HEK293 (cell line): ENCODE results near the gene ORAI2.

Source experiments
- CTCF ChIA-PET: fragments of 350-600 bp; formaldehyde crosslinking; extraction: SDS; loops from one replicate; lab custom pipeline; 2021; ENCODE audit warnings: antibody characterized with exemption; lab: Yijun Ruan, JAX
- POLR2A ChIA-PET: fragments of 300-600 bp; formaldehyde crosslinking; extraction: SDS; loops from one replicate; lab custom pipeline; 2020; ENCODE audit warnings: antibody characterized with exemption, inconsistent platforms; lab: Yijun Ruan, JAX
- H3K27ac ChIP-seq: fragments of 200-500 bp; sonication (Bioruptor generic); 2 replicates; pipeline ENCODE4 v1.5.1; 2014; ENCODE audit warnings: low read depth, low read length, control low read depth, inconsistent platforms; ENCODE audit errors: extremely low read depth
- H3K36me3 ChIP-seq, 2 experiments: fragments of 200-500 bp in 1 of 2; sonication (Bioruptor generic) in 1 of 2; 1 replicate in 1 of 2; 2 replicates in 1 of 2; pipeline ENCODE4 v1.5.1; 2014 to 2017; ENCODE audit warnings: inconsistent platforms in 2 of 2, low read length in 2 of 2; ENCODE audit not compliant: control insufficient read depth in 2 of 2, insufficient read depth in 1 of 2
- H3K4me1 ChIP-seq: fragments of 200-500 bp; sonication (Bioruptor generic); 2 replicates; pipeline ENCODE4 v1.5.1; 2014; ENCODE audit warnings: mild to moderate bottlenecking, low read length, inconsistent platforms; ENCODE audit not compliant: control insufficient read depth, insufficient read depth
- H3K4me3 ChIP-seq: 2 replicates; pipeline ENCODE4 v1.5.1; 2011; ENCODE audit warnings: low read depth, mild to moderate bottlenecking, control low read depth, low read length, moderate library complexity
- H3K9me3 ChIP-seq: fragments of 200-500 bp; sonication (Bioruptor generic); 2 replicates; pipeline ENCODE4 v1.5.1; 2014; ENCODE audit warnings: low read depth, low read length, inconsistent platforms; ENCODE audit not compliant: control insufficient read depth, insufficient read depth
- BCL6B ChIP-seq: fragments of 450-650 bp; formaldehyde crosslinking; IDR thresholded peaks from 2 replicates; pipeline ENCODE4 v1.5.1; 2017; ENCODE audit warnings: missing biosample characterization, missing genetic modification characterization
- KLF10 ChIP-seq: fragments of 450-650 bp; IDR thresholded peaks from 2 replicates; pipeline ENCODE4 v1.5.1; 2018; ENCODE audit warnings: missing biosample characterization, mild to moderate bottlenecking, missing genetic modification characterization
- MZF1 ChIP-seq: fragments of 450-650 bp; formaldehyde crosslinking; IDR thresholded peaks from 2 replicates; pipeline ENCODE4 v1.5.1; 2017; ENCODE audit warnings: missing biosample characterization, missing genetic modification characterization, borderline replicate concordance
- PRDM10 ChIP-seq: fragments of 450-650 bp; formaldehyde crosslinking; IDR thresholded peaks from 2 replicates; pipeline ENCODE4 v1.5.1; 2016; ENCODE audit warnings: missing biosample characterization, missing genetic modification characterization
- SP7 ChIP-seq: fragments of 450-650 bp; formaldehyde crosslinking; IDR thresholded peaks from 2 replicates; pipeline ENCODE4 v1.5.1; 2016; ENCODE audit warnings: missing biosample characterization, missing genetic modification characterization
- ZNF24 ChIP-seq: fragments of 450-650 bp; formaldehyde crosslinking; IDR thresholded peaks from 2 replicates; pipeline ENCODE4 v1.5.1; 2016; ENCODE audit warnings: missing biosample characterization, missing genetic modification characterization
- ZNF561 ChIP-seq: fragments of 450-650 bp; IDR thresholded peaks from 2 replicates; pipeline ENCODE4 v1.5.1; 2018; ENCODE audit warnings: missing biosample characterization, missing genetic modification characterization, borderline replicate concordance
- ZNF623 ChIP-seq: fragments of 450-650 bp; formaldehyde crosslinking; IDR thresholded peaks from 2 replicates; pipeline ENCODE4 v1.5.1; 2016; ENCODE audit warnings: missing biosample characterization, missing genetic modification characterization
- ZNF792 ChIP-seq: fragments of 450-650 bp; formaldehyde crosslinking; IDR thresholded peaks from 2 replicates; pipeline ENCODE4 v1.5.1; 2016; ENCODE audit warnings: missing biosample characterization, missing genetic modification characterization

ORAI2 gene

GRCh38 chr7:102469351-102469971 is 36.1 kb downstream of the ORAI2 start:
- Histone ChIP-seq H3K4me1 (no peaks in the 10 kb centered on the region; the same call in 1 of the 2 replicates), H3K27ac (no peak overlapping the region), H3K36me3 (peaks cover 0 to 56% of the 10 kb centered on the region in 2 experiments; a peak in 2 of 3 replicates), H3K4me3 (no peak overlapping the region), H3K9me3 (no peaks in the 10 kb centered on the region)
- ChIA-PET POLR2A (no interaction called here), CTCF (no interaction called here)
- no peak for TF ChIP-seq SP7 (tag by site-specific recombination)

- peaks cover 0 to 56% of the 10 kb centered on the region in 2 experiments; a peak in 2 of 3 replicates for H3K36me3 ChIP-seq
- CTCF ChIA-PET: no interaction called here
- no peaks in the 10 kb centered on the region for H3K9me3 ChIP-seq
- no peaks in the 10 kb centered on the region; the same call in 1 of the 2 replicates for H3K4me1 ChIP-seq
- POLR2A ChIA-PET: no interaction called here
- TF ChIP-seq ZNF792 (no peak), ZNF623 (tag by site-specific recombination) (peak; percentile 46; the same call in 1 of the 2 replicates), PRDM10 (tag by site-specific recombination) (peak; percentile 60)
- H3K4me3 ChIP-seq: no peak overlapping the region
- no peak overlapping the region for H3K27ac ChIP-seq
These were observed 36.8 kb downstream of the ORAI2 start for GRCh38 chr7:102469972-102470825.

- ChIA-PET POLR2A (no interaction called here), CTCF (no interaction called here)
- Histone ChIP-seq H3K36me3 (peaks cover 0 to 53% of the 10 kb centered on the region in 2 experiments; a peak in 2 of 3 replicates), H3K27ac (no peak overlapping the region), H3K4me3 (no peak overlapping the region), H3K4me1 (no peaks in the 10 kb centered on the region; the same call in 1 of the 2 replicates), H3K9me3 (no peaks in the 10 kb centered on the region)
- TF ChIP-seq MZF1 (tag by site-specific recombination): no peak
- no peak for TF ChIP-seq ZNF24 (tag by site-specific recombination)
- no peak for TF ChIP-seq BCL6B
- no peak for TF ChIP-seq KLF10 (tag by site-specific recombination)
- no peak for TF ChIP-seq ZNF561 (tag by site-specific recombination)
These were observed 38.4 kb downstream of the ORAI2 start for GRCh38 chr7:102471791-102472125.
